Right lobe of liver (tissue), 4 donors: Measurements from ENCODE around the gene S100G.

Experiments used
- POLR2A ChIP-seq: fragments of 450-650 bp; IDR thresholded peaks from one replicate; pipeline ENCODE4 v1.6.1; 2017; ENCODE audit warnings: antibody characterized with exemption, mild to moderate bottlenecking
- TF ChIP-seq, protein P1 (sequence below), 4 donors: fragments of 200-600 bp in 3 of 4; fragments of 450-650 bp in 1 of 4; IDR thresholded peaks; one replicate each; pipeline versions ENCODE4 v1.5.1 to v1.8.0; 2016 to 2022; ENCODE audit warnings: antibody characterized with exemption in 4 of 4, mild to moderate bottlenecking in 2 of 4
- donor health status: DM: no; HTN: no; CAD: no.
- donor health status: DM: no; HTN: no; CAD: no.
- donor health status: DM: no; HTN: yes; CAD: no.

- TF ChIP-seq, protein P1, sequence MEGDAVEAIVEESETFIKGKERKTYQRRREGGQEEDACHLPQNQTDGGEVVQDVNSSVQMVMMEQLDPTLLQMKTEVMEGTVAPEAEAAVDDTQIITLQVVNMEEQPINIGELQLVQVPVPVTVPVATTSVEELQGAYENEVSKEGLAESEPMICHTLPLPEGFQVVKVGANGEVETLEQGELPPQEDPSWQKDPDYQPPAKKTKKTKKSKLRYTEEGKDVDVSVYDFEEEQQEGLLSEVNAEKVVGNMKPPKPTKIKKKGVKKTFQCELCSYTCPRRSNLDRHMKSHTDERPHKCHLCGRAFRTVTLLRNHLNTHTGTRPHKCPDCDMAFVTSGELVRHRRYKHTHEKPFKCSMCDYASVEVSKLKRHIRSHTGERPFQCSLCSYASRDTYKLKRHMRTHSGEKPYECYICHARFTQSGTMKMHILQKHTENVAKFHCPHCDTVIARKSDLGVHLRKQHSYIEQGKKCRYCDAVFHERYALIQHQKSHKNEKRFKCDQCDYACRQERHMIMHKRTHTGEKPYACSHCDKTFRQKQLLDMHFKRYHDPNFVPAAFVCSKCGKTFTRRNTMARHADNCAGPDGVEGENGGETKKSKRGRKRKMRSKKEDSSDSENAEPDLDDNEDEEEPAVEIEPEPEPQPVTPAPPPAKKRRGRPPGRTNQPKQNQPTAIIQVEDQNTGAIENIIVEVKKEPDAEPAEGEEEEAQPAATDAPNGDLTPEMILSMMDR (IDR thresholded peaks at IDR 0.05) = no peak
- no peak for TF ChIP-seq POLR2A
Observed at GRCh38 chrX:16696956-16697355, 47.0 kb downstream of the S100G start.
